Lung (tissue), 12 donors: ENCODE results near the gene HMCN2. TPM values are rescaled to one million over a fixed set of nuclear protein-coding genes. Genes with fewer than 3 reads are reported as not detected.

Experiments used
- ATAC-seq: fragments of 200-7000 bp; cut with Tn5 transposase; one replicate; pipeline ENCODE4 v1.9.1; 2020; ENCODE audit warnings: moderate number of reproducible peaks; ENCODE audit not compliant: insufficient read depth, low FRiP score
- DNase-seq, 3 donors: peaks; one replicate each; pipeline ENCODE4 v3.0.0-alpha.2; 2013 to 2017
- H3K27ac ChIP-seq, 2 donors: one replicate each; pipeline ENCODE4 v1.5.1; 2013; ENCODE audit warnings: mild to moderate bottlenecking in 2 of 2, moderate library complexity in 2 of 2, control low read depth in 1 of 2, inconsistent platforms in 1 of 2, low read depth in 1 of 2, low read length in 1 of 2
- H3K27me3 ChIP-seq, 3 donors: one replicate each; pipeline ENCODE4 v1.5.1; 2013; ENCODE audit warnings: low read length in 2 of 3; ENCODE audit not compliant: control insufficient read depth in 3 of 3, insufficient read depth in 3 of 3
- H3K36me3 ChIP-seq, 4 donors: one replicate each; pipeline ENCODE4 v1.5.1; 2013; ENCODE audit warnings: low read length in 4 of 4, mild to moderate bottlenecking in 1 of 4, moderate library complexity in 1 of 4; ENCODE audit not compliant: control insufficient read depth in 4 of 4, insufficient read depth in 4 of 4
- H3K4me1 ChIP-seq, 5 donors: one replicate each; pipeline ENCODE4 v1.5.1; 2013; ENCODE audit warnings: low read length in 5 of 5, mild to moderate bottlenecking in 2 of 5, moderate library complexity in 1 of 5; ENCODE audit not compliant: control insufficient read depth in 5 of 5, insufficient read depth in 5 of 5
- H3K4me3 ChIP-seq: one replicate; pipeline ENCODE4 v1.5.1; 2013; ENCODE audit warnings: mild to moderate bottlenecking, control low read depth, moderate library complexity
- H3K9ac ChIP-seq, 2 donors: one replicate each; pipeline ENCODE4 v1.5.1; 2013; ENCODE audit warnings: low read length in 2 of 2, control low read depth in 1 of 2; ENCODE audit not compliant: insufficient read depth in 1 of 2
- H3K9me3 ChIP-seq, 4 donors: one replicate each; pipeline ENCODE4 v1.5.1; 2013; ENCODE audit warnings: low read length in 3 of 4, mild to moderate bottlenecking in 1 of 4, moderate library complexity in 1 of 4; ENCODE audit not compliant: control insufficient read depth in 4 of 4, insufficient read depth in 3 of 4
- WGBS, 2 donors: extraction: QIAGEN DNeasy Blood & Tissue Kit; methylation state at CpG; one replicate each; pipeline ENCODE4 v1.1.7; 2013; 5-methylcytosine and 5-hydroxymethylcytosine counted together
- polyA plus RNA-seq, 2 donors: library from polyadenylated mRNA; stranded (reverse); fragments of 200-250 nt; gene quantifications; one replicate each; pipeline ENCODE4 v1.2.1, GENCODE V29; 2013
- total RNA-seq, 2 donors: library from RNA; depleted of rRNA in 1 of 2; stranded (reverse); fragments of >200 nt in 1 of 2; gene quantifications; one replicate each; pipeline ENCODE4 v1.2.1, GENCODE V29; 2014 to 2021
- TF ChIP-seq, protein P1 (sequence below): IDR thresholded peaks from 2 replicates; pipeline ENCODE4 v1.5.1; 2012; ENCODE audit warnings: mild to moderate bottlenecking; ENCODE audit errors: control extremely low read depth, extremely low read depth
- donor health status: control.
- donor health status: control.
- donor health status: Bipolar disorder and iron deficiency.
- donor health status: healthy.
- donor health status: DM: yes; HTN: yes; CAD: no.

The HMCN2 gene
- total and polyA plus RNA-seq, 4 donors = 2.1 to 5.2 (median 3.7) TPM

DNA sequence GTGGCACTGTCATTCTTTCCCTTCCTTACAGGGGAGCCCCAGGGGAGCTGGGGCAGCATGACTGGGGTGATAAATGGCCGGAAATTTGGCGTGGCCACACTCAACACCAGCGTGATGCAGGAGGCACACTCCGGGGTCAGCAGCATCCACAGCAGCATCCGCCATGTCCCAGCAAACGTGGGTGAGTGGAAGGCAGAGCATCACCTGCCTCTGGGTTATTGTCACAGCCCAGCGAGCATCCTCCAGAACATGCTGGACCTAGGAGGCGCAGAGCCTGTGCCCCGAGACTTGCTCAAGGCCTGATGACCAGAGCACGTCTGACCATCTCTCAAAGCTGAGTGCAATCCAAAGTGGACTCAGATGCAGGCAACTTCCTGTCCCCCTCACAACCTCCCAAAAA is 157.0 kb downstream of the HMCN2 start:
- no peaks in the 10 kb centered on the region for H3K9me3 ChIP-seq
- peaks cover 0 to 23% (median 6%) of the 10 kb centered on the region in 5 donors for H3K4me1 ChIP-seq
- DNase-seq = no peak
- 86 to 89% methylated on average over 10 of the region's 10 CpGs for WGBS, 2 donors
- H3K4me3 ChIP-seq = no peak overlapping the region
- H3K27ac ChIP-seq = no peak overlapping the region
- H3K27me3 ChIP-seq = no peaks in the 10 kb centered on the region
- ATAC-seq = no peak
- TF ChIP-seq, protein P1, sequence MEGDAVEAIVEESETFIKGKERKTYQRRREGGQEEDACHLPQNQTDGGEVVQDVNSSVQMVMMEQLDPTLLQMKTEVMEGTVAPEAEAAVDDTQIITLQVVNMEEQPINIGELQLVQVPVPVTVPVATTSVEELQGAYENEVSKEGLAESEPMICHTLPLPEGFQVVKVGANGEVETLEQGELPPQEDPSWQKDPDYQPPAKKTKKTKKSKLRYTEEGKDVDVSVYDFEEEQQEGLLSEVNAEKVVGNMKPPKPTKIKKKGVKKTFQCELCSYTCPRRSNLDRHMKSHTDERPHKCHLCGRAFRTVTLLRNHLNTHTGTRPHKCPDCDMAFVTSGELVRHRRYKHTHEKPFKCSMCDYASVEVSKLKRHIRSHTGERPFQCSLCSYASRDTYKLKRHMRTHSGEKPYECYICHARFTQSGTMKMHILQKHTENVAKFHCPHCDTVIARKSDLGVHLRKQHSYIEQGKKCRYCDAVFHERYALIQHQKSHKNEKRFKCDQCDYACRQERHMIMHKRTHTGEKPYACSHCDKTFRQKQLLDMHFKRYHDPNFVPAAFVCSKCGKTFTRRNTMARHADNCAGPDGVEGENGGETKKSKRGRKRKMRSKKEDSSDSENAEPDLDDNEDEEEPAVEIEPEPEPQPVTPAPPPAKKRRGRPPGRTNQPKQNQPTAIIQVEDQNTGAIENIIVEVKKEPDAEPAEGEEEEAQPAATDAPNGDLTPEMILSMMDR = no peak
- H3K9ac ChIP-seq = no peak overlapping the region
- no peaks in the 10 kb centered on the region for H3K36me3 ChIP-seq

- WGBS, 2 donors = 73 to 74% methylated on average over 8 of the region's 8 CpGs
- no peak overlapping the region for H3K4me3 ChIP-seq
- H3K9ac ChIP-seq = no peak overlapping the region
- no peak for ATAC-seq
- H3K4me1 ChIP-seq = peaks cover 0 to 23% (median 6%) of the 10 kb centered on the region in 5 donors
- no peak overlapping the region for H3K27ac ChIP-seq
- TF ChIP-seq, protein P1 = no peak
- no peaks in the 10 kb centered on the region for H3K9me3 ChIP-seq
- no peaks in the 10 kb centered on the region for H3K36me3 ChIP-seq
- peak; percentile 63 to 83 (median 66) for DNase-seq
- H3K27me3 ChIP-seq = no peaks in the 10 kb centered on the region
Observed at GRCh38 chr9:130423272-130423671, 157.7 kb downstream of the HMCN2 start.

GRCh38 chr9:130424595-130425454 is 159.3 kb downstream of the HMCN2 start:
- Histone ChIP-seq H3K36me3 (no peaks in the 10 kb centered on the region), H3K4me1 (peaks cover 0 to 23% (median 6%) of the 10 kb centered on the region in 5 donors), H3K4me3 (no peak overlapping the region), H3K9me3 (no peaks in the 10 kb centered on the region), H3K27me3 (no peaks in the 10 kb centered on the region), H3K9ac (no peak overlapping the region), H3K27ac (no peak overlapping the region)
- DNase-seq (no peak), ATAC-seq (no peak)
- 89 to 91% methylated on average over 24 of the region's 24 CpGs for WGBS, 2 donors
- TF ChIP-seq, protein P1 = no peak
